ENCODE data around the gene ASXL2. TPM values are rescaled to one million over a fixed set of nuclear protein-coding genes. Genes with fewer than 3 reads are reported as not detected.

Gene ASXL2
- total RNA-seq, 4 donors from 2014 or later: 19.2 to 23.5 (median 20.4) TPM

GRCh38 chr2:25797620-25798488 lies 80.4 kb downstream of the ASXL2 start:
- DNase-seq: no peak
- no peaks in the 10 kb centered on the region for H3K36me3 ChIP-seq
- no peak for TF ChIP-seq POLR2A (IDR thresholded peaks at IDR 0.05)
- no peaks in the 10 kb centered on the region for H3K4me1 ChIP-seq
- H3K27ac ChIP-seq: no peak overlapping the region
- H3K4me3 ChIP-seq (replicated peaks in 1 of 3): no peak overlapping the region
- intact Hi-C loops (cut with DNase I): no loop called here
- H3K9me3 ChIP-seq: no peaks in the 10 kb centered on the region
- no peaks in the 10 kb centered on the region for H3K27me3 ChIP-seq
- 91 to 94% methylated on average over 5 of the region's 5 CpGs for WGBS, 2 donors

GRCh38 chr2:25794544-25795276 lies 83.6 kb downstream of the ASXL2 start:
- no peak for TF ChIP-seq CTCF (IDR thresholded peaks at IDR 0.05)
- TF ChIP-seq POLR2A (IDR thresholded peaks at IDR 0.05): no peak
- 86 to 87% methylated on average over 4 of the region's 4 CpGs for WGBS, 2 donors
- intact Hi-C loops (cut with DNase I): no loop called here

GRCh38 chr2:25790074-25790790 lies 88.1 kb downstream of the ASXL2 start:
- 96 to 97% methylated on average over 5 of the region's 5 CpGs for WGBS, 2 donors

More at GRCh38 chr2:25794544-25795276, 83.6 kb downstream of the ASXL2 start:
- DNase-seq: no peak
- Histone ChIP-seq H3K4me3 (replicated peaks in 1 of 3) (no peak overlapping the region), H3K36me3 (no peaks in the 10 kb centered on the region), H3K9me3 (no peaks in the 10 kb centered on the region), H3K27me3 (no peaks in the 10 kb centered on the region), H3K27ac (no peak overlapping the region), H3K4me1 (no peaks in the 10 kb centered on the region)

GRCh38 chr2:25788457-25788856 lies 89.8 kb downstream of the ASXL2 start:
- Histone ChIP-seq H3K4me3 (replicated peaks in 1 of 3) (no peak overlapping the region), H3K27me3 (no peaks in the 10 kb centered on the region), H3K27ac (no peak overlapping the region), H3K4me1 (no peaks in the 10 kb centered on the region), H3K36me3 (no peaks in the 10 kb centered on the region), H3K9me3 (no peaks in the 10 kb centered on the region)
- no peak for DNase-seq
- TF ChIP-seq POLR2A (IDR thresholded peaks at IDR 0.05): no peak
- TF ChIP-seq CTCF (IDR thresholded peaks at IDR 0.05): no peak
- 91 to 94% methylated on average over 3 of the region's 3 CpGs for WGBS, 2 donors
- intact Hi-C loops (cut with DNase I): no loop called here

More at GRCh38 chr2:25790074-25790790, 88.1 kb downstream of the ASXL2 start:
- H3K4me3 ChIP-seq (replicated peaks in 1 of 3): no peak overlapping the region
- H3K27ac ChIP-seq: no peak overlapping the region
- no peaks in the 10 kb centered on the region for H3K36me3 ChIP-seq
- H3K9me3 ChIP-seq: no peaks in the 10 kb centered on the region
- no peak for TF ChIP-seq CTCF (IDR thresholded peaks at IDR 0.05)
- no peaks in the 10 kb centered on the region for H3K27me3 ChIP-seq
- no peaks in the 10 kb centered on the region for H3K4me1 ChIP-seq
- intact Hi-C loops (cut with DNase I): no loop called here
- DNase-seq: no peak

- WGBS, 2 donors: 60 to 73% methylated on average over 2 of the region's 2 CpGs
- no peaks in the 10 kb centered on the region for H3K36me3 ChIP-seq
- H3K4me3 ChIP-seq (replicated peaks in 1 of 3): no peak overlapping the region
- no peak for TF ChIP-seq POLR2A (IDR thresholded peaks at IDR 0.05)
- TF ChIP-seq CTCF (IDR thresholded peaks at IDR 0.05): no peak
- no peak overlapping the region for H3K27ac ChIP-seq
- intact Hi-C loops (cut with DNase I): no loop called here
- no peaks in the 10 kb centered on the region for H3K4me1 ChIP-seq
- no peaks in the 10 kb centered on the region for H3K9me3 ChIP-seq
- no peaks in the 10 kb centered on the region for H3K27me3 ChIP-seq
- no peak for DNase-seq
These were observed 91.3 kb downstream of the ASXL2 start for GRCh38 chr2:25787020-25787419.
